ENCODE results near the gene SSBP3.

Gene SSBP3

DNA sequence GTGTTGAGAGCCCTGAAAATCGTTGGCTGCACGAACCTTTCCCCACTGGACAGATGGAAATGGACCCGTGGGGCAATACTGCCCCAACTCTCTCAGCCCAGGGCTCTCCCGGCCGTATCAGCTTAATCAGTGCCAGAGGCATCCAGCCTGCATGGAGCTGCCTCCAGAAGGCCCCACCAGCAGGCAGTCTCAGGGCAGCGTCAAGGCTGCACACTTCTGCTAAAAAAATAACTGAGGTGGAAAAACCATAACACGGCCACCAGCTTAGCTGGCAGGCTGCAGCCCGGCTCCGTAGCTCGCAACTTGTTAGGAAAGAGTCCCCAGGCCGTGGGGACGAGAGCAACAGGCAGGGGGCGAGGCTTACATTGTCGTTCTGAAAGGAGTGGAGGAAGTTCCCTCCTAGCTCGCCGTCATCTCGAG is 178.3 kb downstream of the SSBP3 start:
- peak; percentile 43 for ATAC-seq
- peak; percentile 29; the same call in 1 of the 2 replicates for TF ChIP-seq TCF4 (CRISPR knock-in tag; IDR thresholded peaks at IDR 0.05; ENCODE audit: borderline replicate concordance)
- TF ChIP-seq ARNTL (CRISPR knock-in tag; IDR thresholded peaks at IDR 0.05; ENCODE audit: borderline replicate concordance, low read depth) = no peak

- TF ChIP-seq ZNF70 (CRISPR knock-in tag; IDR thresholded peaks at IDR 0.05) = no peak
- peak; percentile 92 for ATAC-seq
Observed at GRCh38 chr1:54227091-54227602, 179.0 kb downstream of the SSBP3 start.

DNA sequence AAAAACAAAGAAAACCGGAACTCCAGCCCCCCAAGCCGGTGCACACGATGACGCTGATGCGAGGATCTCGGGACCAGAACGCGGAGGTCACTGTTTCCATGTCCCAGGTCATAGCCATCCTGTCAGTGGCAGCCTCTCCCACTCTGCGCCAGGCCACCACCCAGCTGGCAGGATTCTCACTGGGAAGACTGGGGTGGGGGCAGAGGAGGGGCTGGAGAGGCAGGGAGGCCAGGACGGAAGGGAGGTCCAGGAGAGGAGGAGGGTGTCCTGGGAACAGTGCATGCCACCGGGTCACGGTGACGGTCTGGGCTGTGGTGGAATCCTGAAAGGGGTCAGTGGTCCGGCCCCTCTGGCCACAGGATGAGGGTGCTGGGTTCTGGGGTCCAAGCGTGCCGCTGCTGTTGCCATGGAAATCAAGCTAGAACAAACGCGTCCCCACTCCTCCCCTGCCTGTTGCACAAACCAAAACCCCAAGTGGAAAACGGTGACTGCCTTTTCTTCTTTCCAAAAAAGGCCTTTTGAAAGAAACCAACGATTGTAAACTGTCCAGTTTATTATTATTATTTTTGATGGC is 180.1 kb downstream of the SSBP3 start:
- ATAC-seq = no peak
- TF ChIP-seq POU6F1 (CRISPR knock-in tag; IDR thresholded peaks at IDR 0.05; ENCODE audit: borderline replicate concordance, low read depth) (no peak), BACH2 (CRISPR knock-in tag; IDR thresholded peaks at IDR 0.05; ENCODE audit: borderline replicate concordance) (no peak), ZNF70 (CRISPR knock-in tag; IDR thresholded peaks at IDR 0.05) (no peak), RARB (CRISPR knock-in tag; IDR thresholded peaks at IDR 0.05) (no peak), TOX (CRISPR knock-in tag; IDR thresholded peaks at IDR 0.05; ENCODE audit: borderline replicate concordance) (no peak), CSRNP3 (CRISPR knock-in tag; IDR thresholded peaks at IDR 0.05) (no peak), ZNF8 (CRISPR knock-in tag; IDR thresholded peaks at IDR 0.05) (no peak), OSR1 (CRISPR knock-in tag; IDR thresholded peaks at IDR 0.05) (no peak), ARNTL (CRISPR knock-in tag; IDR thresholded peaks at IDR 0.05; ENCODE audit: borderline replicate concordance, low read depth) (no peak), TCF4 (CRISPR knock-in tag; IDR thresholded peaks at IDR 0.05; ENCODE audit: borderline replicate concordance) (no peak), CSDC2 (CRISPR knock-in tag; IDR thresholded peaks at IDR 0.05) (no peak), GLIS3 (CRISPR knock-in tag; IDR thresholded peaks at IDR 0.05) (no peak)
- TF ChIP-seq, protein P1, sequence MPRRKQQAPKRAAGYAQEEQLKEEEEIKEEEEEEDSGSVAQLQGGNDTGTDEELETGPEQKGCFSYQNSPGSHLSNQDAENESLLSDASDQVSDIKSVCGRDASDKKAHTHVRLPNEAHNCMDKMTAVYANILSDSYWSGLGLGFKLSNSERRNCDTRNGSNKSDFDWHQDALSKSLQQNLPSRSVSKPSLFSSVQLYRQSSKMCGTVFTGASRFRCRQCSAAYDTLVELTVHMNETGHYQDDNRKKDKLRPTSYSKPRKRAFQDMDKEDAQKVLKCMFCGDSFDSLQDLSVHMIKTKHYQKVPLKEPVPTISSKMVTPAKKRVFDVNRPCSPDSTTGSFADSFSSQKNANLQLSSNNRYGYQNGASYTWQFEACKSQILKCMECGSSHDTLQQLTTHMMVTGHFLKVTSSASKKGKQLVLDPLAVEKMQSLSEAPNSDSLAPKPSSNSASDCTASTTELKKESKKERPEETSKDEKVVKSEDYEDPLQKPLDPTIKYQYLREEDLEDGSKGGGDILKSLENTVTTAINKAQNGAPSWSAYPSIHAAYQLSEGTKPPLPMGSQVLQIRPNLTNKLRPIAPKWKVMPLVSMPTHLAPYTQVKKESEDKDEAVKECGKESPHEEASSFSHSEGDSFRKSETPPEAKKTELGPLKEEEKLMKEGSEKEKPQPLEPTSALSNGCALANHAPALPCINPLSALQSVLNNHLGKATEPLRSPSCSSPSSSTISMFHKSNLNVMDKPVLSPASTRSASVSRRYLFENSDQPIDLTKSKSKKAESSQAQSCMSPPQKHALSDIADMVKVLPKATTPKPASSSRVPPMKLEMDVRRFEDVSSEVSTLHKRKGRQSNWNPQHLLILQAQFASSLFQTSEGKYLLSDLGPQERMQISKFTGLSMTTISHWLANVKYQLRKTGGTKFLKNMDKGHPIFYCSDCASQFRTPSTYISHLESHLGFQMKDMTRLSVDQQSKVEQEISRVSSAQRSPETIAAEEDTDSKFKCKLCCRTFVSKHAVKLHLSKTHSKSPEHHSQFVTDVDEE (CRISPR knock-in tag; IDR thresholded peaks at IDR 0.05) = no peak

DNA sequence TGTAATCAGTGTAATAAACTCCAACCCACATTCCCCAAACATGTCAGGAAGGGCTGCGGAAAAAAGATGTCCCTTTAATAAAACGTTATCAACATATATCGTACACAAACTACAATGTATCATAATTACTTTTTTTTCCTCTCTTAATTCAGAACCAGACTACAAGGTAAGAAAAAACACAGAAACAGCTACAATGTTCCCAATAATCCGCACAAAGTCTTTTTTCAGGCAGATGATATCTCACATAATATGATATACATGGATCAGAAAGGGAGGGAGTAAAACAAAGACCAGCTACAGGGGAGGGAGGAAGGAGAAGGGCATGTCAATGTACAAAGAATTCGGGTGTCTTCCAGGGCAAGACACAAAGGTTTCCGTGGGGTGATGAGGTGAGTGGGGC is 180.8 kb downstream of the SSBP3 start:
- ATAC-seq = no peak
- TF ChIP-seq TCF4 (CRISPR knock-in tag; IDR thresholded peaks at IDR 0.05; ENCODE audit: borderline replicate concordance) (no peak; the same call in 1 of the 2 replicates), BACH2 (CRISPR knock-in tag; IDR thresholded peaks at IDR 0.05; ENCODE audit: borderline replicate concordance) (no peak), ZNF70 (CRISPR knock-in tag; IDR thresholded peaks at IDR 0.05) (no peak), ESRRG (CRISPR knock-in tag; IDR thresholded peaks at IDR 0.05) (no peak), ZNF565 (CRISPR knock-in tag; conservative IDR thresholded peaks at IDR 0.05; ENCODE audit: low read depth) (no peak), ZC3H10 (CRISPR knock-in tag; IDR thresholded peaks at IDR 0.05) (no peak), ZFP3 (CRISPR knock-in tag; IDR thresholded peaks at IDR 0.05) (no peak), ARNTL (CRISPR knock-in tag; IDR thresholded peaks at IDR 0.05; ENCODE audit: borderline replicate concordance, low read depth) (no peak), SNAI2 (CRISPR knock-in tag; IDR thresholded peaks at IDR 0.05) (no peak), CSRNP3 (CRISPR knock-in tag; IDR thresholded peaks at IDR 0.05) (no peak), GLIS3 (CRISPR knock-in tag; IDR thresholded peaks at IDR 0.05) (no peak), CSDC2 (CRISPR knock-in tag; IDR thresholded peaks at IDR 0.05) (no peak), TOX (CRISPR knock-in tag; IDR thresholded peaks at IDR 0.05; ENCODE audit: borderline replicate concordance) (no peak), ISL1 (CRISPR knock-in tag; IDR thresholded peaks at IDR 0.05) (no peak)
- TF ChIP-seq, protein P2, sequence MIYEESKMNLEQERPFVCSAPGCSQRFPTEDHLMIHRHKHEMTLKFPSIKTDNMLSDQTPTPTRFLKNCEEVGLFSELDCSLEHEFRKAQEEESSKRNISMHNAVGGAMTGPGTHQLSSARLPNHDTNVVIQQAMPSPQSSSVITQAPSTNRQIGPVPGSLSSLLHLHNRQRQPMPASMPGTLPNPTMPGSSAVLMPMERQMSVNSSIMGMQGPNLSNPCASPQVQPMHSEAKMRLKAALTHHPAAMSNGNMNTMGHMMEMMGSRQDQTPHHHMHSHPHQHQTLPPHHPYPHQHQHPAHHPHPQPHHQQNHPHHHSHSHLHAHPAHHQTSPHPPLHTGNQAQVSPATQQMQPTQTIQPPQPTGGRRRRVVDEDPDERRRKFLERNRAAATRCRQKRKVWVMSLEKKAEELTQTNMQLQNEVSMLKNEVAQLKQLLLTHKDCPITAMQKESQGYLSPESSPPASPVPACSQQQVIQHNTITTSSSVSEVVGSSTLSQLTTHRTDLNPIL (CRISPR knock-in tag; IDR thresholded peaks at IDR 0.05; ENCODE audit: low read depth) = no peak
- TF ChIP-seq, protein P1 (CRISPR knock-in tag; IDR thresholded peaks at IDR 0.05) = no peak
- TF ChIP-seq, protein P3, sequence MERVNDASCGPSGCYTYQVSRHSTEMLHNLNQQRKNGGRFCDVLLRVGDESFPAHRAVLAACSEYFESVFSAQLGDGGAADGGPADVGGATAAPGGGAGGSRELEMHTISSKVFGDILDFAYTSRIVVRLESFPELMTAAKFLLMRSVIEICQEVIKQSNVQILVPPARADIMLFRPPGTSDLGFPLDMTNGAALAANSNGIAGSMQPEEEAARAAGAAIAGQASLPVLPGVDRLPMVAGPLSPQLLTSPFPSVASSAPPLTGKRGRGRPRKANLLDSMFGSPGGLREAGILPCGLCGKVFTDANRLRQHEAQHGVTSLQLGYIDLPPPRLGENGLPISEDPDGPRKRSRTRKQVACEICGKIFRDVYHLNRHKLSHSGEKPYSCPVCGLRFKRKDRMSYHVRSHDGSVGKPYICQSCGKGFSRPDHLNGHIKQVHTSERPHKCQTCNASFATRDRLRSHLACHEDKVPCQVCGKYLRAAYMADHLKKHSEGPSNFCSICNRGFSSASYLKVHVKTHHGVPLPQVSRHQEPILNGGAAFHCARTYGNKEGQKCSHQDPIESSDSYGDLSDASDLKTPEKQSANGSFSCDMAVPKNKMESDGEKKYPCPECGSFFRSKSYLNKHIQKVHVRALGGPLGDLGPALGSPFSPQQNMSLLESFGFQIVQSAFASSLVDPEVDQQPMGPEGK (CRISPR knock-in tag; IDR thresholded peaks at IDR 0.05; ENCODE audit: borderline replicate concordance) = no peak

Measured in SK-N-SH treated with all-trans-retinoic acid at 6 μM for 48 hours (cell line).